GM06990 (cell line): Measurements from ENCODE around the gene CFAP74.

Experiments
- DNase-seq: peaks from one replicate; pipeline ENCODE4 v3.0.0-alpha.2; 2011; ENCODE audit not compliant: insufficient read length; ENCODE audit errors: extremely low read depth
- H3K27me3 ChIP-seq: replicated peaks from 2 replicates; pipeline ENCODE4 v1.6.0; 2011; ENCODE audit warnings: low read length; ENCODE audit not compliant: control insufficient read depth, insufficient read depth
- H3K36me3 ChIP-seq: 2 replicates; pipeline ENCODE4 v1.5.1; 2011; ENCODE audit warnings: low read length; ENCODE audit not compliant: control insufficient read depth, insufficient read depth
- H3K4me3 ChIP-seq: replicated peaks from 2 replicates; pipeline ENCODE4 v1.5.1; 2011; ENCODE audit warnings: low read depth, mild to moderate bottlenecking, control low read depth, low read length
- TF ChIP-seq, protein P1 (sequence below): IDR thresholded peaks from 2 replicates; pipeline ENCODE4 v1.5.1; 2011; ENCODE audit warnings: low read length, control low read depth, mild to moderate bottlenecking, inconsistent platforms; ENCODE audit not compliant: insufficient read depth, poor library complexity, severe bottlenecking

The CFAP74 gene

DNA sequence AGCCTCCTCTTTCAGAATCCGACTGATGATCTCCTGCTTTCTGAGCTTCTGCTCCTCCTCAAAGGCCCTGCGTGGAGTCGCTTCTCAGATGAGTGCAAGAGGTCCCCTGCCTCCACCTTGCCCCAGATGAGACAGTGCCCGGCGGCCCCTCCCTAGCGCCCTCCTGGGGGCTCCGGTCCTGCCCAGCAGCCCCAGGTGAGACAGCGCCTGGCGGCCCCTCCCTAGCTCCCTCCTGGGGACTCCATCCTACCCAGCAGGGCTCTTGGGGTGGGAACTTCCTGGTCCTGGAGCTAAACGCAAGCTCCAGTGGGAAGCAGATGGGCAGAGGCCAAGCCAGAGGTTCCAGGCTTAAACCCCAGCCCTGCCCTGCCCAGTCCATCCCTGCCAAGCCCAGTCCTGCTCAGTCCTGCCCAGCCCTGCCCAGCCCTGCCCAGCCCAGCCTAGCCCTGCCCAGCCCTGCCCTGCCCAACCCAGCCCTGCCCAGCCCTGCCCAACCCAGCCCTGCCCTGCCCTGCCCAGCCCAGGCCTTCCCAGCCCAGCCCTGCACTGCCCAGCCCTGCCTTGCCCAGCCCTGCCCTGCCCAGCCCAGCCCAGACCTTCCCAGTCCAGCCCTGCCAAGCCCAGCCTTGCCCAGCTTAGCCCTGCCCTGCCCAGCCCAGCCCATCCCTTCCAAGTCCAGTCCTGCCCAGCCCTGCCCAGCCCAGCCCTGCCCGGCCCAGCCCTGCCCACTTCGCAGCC, 34.6 kb downstream of the CFAP74 start:
- DNase-seq: no peak
- TF ChIP-seq, protein P1, sequence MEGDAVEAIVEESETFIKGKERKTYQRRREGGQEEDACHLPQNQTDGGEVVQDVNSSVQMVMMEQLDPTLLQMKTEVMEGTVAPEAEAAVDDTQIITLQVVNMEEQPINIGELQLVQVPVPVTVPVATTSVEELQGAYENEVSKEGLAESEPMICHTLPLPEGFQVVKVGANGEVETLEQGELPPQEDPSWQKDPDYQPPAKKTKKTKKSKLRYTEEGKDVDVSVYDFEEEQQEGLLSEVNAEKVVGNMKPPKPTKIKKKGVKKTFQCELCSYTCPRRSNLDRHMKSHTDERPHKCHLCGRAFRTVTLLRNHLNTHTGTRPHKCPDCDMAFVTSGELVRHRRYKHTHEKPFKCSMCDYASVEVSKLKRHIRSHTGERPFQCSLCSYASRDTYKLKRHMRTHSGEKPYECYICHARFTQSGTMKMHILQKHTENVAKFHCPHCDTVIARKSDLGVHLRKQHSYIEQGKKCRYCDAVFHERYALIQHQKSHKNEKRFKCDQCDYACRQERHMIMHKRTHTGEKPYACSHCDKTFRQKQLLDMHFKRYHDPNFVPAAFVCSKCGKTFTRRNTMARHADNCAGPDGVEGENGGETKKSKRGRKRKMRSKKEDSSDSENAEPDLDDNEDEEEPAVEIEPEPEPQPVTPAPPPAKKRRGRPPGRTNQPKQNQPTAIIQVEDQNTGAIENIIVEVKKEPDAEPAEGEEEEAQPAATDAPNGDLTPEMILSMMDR: no peak
- no peaks in the 10 kb centered on the region; the same call in 1 of the 2 replicates for H3K27me3 ChIP-seq
- H3K36me3 ChIP-seq: no peaks in the 10 kb centered on the region
- H3K4me3 ChIP-seq: no peak overlapping the region

DNA sequence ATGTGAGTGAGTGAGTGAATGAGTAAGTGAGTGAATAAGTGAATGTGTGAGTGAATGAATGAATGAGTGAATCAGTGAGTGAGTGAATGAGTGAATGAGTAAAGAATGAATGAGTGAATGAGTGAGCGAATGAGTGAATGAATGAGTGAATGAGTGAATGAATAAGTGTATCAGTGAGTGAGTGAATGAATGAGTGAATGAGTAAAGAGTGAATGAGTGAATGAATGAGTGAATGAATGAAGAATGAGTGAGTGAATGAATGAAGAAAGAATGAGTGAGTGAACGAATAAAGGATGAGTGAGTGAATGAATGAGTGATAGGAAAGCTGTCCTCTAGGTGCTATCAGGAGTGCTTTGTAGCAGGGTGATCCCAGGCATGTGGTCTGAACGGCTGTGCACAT, 35.7 kb downstream of the CFAP74 start:
- DNase-seq: no peak
- TF ChIP-seq, protein P1: no peak
- H3K4me3 ChIP-seq: no peak overlapping the region
- no peaks in the 10 kb centered on the region for H3K36me3 ChIP-seq
- no peaks in the 10 kb centered on the region; the same call in 1 of the 2 replicates for H3K27me3 ChIP-seq

DNA sequence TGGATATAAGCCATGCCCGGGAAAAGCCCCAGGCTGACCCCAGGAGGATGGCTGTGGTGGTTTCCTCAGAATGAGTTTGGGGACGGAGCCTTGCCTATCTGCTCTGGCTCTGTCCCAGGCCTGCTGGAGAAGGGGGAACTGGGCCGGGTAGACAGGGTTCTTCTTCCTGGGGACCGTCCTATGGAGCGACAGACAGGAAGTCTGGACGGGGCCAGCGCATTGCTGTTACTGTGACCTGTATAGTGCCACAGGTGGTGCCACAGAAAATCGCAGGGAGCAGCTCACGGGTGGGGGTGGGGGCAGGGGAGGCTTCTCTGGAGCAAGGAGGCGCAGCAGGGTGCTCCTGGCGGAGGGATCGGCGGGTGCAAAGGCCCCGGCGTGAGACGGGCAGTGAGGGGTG, 36.4 kb downstream of the CFAP74 start:
- no peaks in the 10 kb centered on the region; the same call in 1 of the 2 replicates for H3K27me3 ChIP-seq
- H3K36me3 ChIP-seq: no peaks in the 10 kb centered on the region
- TF ChIP-seq, protein P1: no peak
- H3K4me3 ChIP-seq: no peak overlapping the region
- no peak for DNase-seq

DNA sequence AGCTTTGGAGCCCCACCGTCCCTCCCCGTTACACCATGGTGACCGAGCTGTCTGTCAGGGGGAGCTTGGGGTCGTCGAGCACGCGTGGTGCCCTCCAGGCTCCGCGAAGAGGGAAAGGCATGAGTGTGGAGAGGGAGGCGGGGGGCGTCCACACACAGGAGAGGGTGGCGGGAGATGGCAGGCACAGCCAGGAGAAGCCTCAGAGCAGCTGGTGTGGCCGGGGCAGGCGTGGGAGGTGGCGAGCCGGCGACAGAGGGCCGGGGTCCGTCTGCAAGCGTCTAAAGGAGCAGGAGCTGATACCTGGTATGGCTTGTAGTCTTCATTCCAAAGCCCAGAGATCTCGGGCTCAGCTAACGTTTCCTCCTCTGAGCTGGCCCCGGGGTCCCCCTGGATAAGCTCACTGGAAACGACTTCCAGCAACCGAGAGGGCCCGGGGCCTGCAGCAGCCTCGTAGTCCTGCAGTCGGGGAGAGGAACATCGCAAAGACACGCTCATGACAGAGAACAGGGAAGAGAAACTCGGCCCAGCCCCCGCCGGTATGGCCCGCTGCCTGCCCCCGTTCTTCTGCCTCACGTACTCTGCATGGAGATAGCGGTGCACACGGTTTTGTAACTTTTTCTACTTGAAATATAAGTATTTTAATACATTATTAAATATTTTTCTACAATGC, 37.4 kb downstream of the CFAP74 start:
- Histone ChIP-seq H3K27me3 (no peaks in the 10 kb centered on the region; the same call in 1 of the 2 replicates), H3K4me3 (no peak overlapping the region), H3K36me3 (no peaks in the 10 kb centered on the region)
- no peak for DNase-seq
- TF ChIP-seq, protein P1: no peak

DNA sequence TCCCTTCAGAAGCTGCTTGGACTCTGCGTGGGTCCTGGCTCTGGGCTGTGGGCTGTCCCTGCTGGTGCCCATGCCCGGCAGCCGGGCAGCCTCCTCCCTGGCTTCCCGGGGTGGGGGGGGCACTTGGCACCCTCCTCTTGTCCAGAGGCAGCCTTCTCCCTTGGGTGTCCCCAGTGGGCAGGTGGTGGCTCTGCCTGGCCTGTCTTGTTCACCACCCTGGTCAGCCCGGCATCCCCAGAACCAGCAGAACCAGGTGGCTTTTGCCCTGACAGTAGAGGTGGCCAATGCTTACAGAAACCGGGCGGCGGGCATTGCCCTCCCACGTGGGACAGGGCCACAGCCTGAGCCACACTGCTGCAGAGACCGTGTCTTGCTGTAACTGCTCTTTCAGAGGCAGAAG, 38.0 kb downstream of the CFAP74 start:
- no peak overlapping the region for H3K4me3 ChIP-seq
- TF ChIP-seq, protein P1: no peak
- no peak for DNase-seq
- H3K36me3 ChIP-seq: no peaks in the 10 kb centered on the region
- H3K27me3 ChIP-seq: no peaks in the 10 kb centered on the region; the same call in 1 of the 2 replicates

DNA sequence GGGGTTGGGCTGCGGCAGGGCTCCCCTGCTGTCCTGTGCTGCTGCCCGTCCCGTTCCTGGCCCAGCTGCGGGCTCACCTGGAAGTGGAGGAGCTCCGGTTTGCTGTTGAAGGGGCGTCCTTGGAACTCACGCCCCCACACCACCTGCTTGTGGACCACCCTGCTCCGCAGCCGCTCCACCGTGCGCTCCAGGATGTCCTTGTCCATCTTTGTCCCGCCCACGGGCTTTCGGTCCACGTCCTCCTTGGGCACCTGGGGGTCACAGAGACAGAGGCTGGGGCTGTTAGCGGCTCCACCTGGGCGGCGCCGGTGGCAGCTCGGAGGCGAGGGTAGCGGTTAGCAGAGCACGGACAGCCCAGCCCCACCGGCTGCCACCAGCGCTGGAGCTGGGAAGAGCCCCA, 38.8 kb downstream of the CFAP74 start:
- Histone ChIP-seq H3K4me3 (no peak overlapping the region), H3K27me3 (no peaks in the 10 kb centered on the region; the same call in 1 of the 2 replicates), H3K36me3 (no peaks in the 10 kb centered on the region)
- TF ChIP-seq, protein P1: no peak
- DNase-seq: no peak
